Measurements from ENCODE around the gene C9orf152.
A peak's percentile ranks its signal among the peaks of the same experiment; 100 is the strongest.
"Not testable (repeated sequence)": the region's sequence is repeated elsewhere in the genome, so short reads cannot be mapped to it uniquely, and the experiment has no call there.

The C9orf152 gene, protein sequence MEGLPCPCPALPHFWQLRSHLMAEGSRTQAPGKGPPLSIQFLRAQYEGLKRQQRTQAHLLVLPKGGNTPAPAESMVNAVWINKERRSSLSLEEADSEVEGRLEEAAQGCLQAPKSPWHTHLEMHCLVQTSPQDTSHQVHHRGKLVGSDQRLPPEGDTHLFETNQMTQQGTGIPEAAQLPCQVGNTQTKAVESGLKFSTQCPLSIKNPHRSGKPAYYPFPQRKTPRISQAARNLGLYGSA

DNA sequence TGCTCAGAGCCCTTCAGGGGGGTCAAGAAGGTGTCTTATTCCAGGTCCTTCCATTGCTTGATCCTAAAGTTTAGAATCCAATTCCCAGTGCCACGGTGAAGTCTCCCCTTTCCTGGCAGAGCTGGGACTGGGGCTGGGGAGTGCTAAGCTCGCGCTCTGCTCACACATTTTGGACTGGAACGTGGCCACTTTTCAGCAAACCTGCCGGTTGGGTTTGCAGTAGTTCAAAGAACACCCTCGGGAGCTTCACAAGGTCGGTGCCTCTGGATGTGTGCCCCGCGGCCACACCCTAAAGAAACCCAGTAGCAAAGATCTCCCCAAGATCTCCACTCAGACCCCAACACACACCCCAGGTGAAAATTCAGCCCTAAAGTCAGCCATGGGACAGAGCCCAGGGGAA, at the start of gene C9orf152:
TSS of gene C9orf152 (minus strand) at position 129 of the 400 bp plus-strand sequence. CDS start 580 bp downstream, outside the sequence.
- WGBS (ENCODE audit: insufficient coverage, insufficient read length): no CpG with 5 or more reads among the region's 9 CpGs
- Histone ChIP-seq H3K36me3 (ENCODE audit: control insufficient read depth, insufficient read depth, low read length) (no peaks in the 10 kb centered on the region), H3K27me3 (ENCODE audit: control insufficient read depth, insufficient read depth, low read length) (no peaks in the 10 kb centered on the region), H3K27ac (ENCODE audit: low read length) (no peak within 1 kb of the TSS), H3K9me3 (ENCODE audit: control insufficient read depth, insufficient read depth, low read length) (no peaks in the 10 kb centered on the region), H3K4me1 (ENCODE audit: control insufficient read depth, insufficient read depth, low read length) (no peaks in the 10 kb centered on the region), H3K4me3 (ENCODE audit: low read length) (no peak within 1 kb of the TSS)
- DNase-seq (ENCODE audit: low read depth, low spot score): no peak

DNA sequence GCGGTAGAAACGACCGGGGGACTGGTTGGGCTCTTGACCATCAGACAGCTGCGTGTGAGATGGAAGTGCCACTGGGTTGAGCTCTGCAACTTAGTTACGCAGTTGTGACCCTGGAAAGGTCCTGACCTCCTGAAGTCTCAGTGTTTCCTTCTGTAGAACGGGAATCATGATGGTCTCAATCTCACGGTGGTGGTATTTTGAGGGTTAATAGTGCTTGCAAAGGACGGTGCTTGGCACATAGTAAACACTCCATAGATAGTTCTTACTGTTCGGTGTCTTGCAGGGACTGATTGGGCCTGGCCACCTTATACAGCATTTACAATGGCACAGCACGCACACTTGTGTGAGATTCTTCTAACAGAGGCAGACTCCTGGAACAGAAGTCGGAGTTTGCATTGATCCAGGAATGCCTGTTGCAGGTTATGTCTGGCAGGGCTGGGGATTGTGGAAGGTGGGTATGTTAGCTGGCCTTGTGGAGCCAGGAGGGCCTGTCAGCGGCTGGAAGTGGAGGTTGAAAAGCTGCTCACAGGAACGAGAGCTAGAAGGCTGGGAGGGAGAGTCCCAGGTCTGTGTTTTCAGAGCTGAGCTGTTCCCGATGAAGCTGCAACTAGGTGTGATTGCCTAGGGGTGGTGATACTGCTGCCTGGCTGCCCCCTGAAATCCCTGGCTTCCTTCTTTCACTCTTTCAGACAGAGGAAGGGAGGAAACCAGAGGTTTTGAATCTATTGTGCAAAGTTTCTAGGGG, 49.3 kb upstream of the C9orf152 start:
- H3K36me3 ChIP-seq (ENCODE audit: control insufficient read depth, insufficient read depth, low read length): no peaks in the 10 kb centered on the region
- no peak overlapping the region for H3K27ac ChIP-seq (ENCODE audit: low read length)
- H3K27me3 ChIP-seq (ENCODE audit: control insufficient read depth, insufficient read depth, low read length): no peaks in the 10 kb centered on the region
- DNase-seq (ENCODE audit: low read depth, low spot score): no peak
- H3K4me1 ChIP-seq (ENCODE audit: control insufficient read depth, insufficient read depth, low read length): peaks cover 2% of the 10 kb centered on the region
- peak overlapping the region; percentile 98; the same call in 1 of the 2 replicates for H3K4me3 ChIP-seq (ENCODE audit: low read length)
- no CpG with 5 or more reads among the region's 14 CpGs for WGBS (ENCODE audit: insufficient coverage, insufficient read length)
- H3K9me3 ChIP-seq (ENCODE audit: control insufficient read depth, insufficient read depth, low read length): no peaks in the 10 kb centered on the region

DNA sequence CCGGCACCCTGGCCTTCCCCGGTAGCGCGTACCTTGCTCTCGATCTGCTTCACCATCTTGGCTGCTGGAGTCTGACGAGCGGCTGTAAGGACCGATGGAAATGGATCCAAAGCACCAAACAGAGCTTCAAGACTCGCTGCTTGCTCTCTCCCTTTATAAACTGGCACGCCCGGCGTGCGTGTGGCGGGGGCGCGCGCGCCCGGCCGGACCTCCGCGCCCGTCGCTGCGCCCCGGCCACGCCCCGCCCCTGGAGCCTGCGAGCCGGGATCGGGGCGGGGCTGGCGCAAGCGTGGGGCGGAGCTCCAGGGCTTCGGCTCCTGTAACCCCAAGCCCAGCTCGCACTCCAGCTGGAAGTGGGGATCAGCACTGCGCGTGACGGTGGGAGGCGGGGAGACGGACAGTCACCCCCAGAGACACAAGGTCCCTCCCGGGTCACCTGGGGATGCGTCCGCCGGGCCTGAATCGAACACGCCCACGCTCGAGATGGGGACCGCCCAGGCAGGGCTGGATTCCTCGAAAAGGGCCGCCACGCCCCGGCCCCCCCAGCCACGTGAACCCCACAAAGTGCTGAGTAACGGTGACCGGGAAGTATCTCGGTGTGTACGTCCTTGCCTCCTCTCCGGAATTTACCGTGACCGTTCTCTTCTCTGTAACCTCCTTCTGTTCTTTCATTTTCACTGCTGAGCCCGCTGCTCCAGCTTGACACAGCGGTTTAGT, 48.6 kb upstream of the C9orf152 start, which contains the start of gene TXN:
TSS of gene TXN (minus strand) at position 128 of the 717 bp plus-strand sequence. CDS start at position 56, 72 bp downstream.
- Histone ChIP-seq H3K9me3 (ENCODE audit: control insufficient read depth, insufficient read depth, low read length) (no peaks in the 10 kb centered on the region), H3K27me3 (ENCODE audit: control insufficient read depth, insufficient read depth, low read length) (no peaks in the 10 kb centered on the region), H3K36me3 (ENCODE audit: control insufficient read depth, insufficient read depth, low read length) (no peaks in the 10 kb centered on the region), H3K27ac (ENCODE audit: low read length) (no peak within 1 kb of the TSS), H3K4me1 (ENCODE audit: control insufficient read depth, insufficient read depth, low read length) (peaks cover 2% of the 10 kb centered on the region), H3K4me3 (ENCODE audit: low read length) (peak within 1 kb of the TSS; percentile 98)
- peak; percentile 43 for DNase-seq (ENCODE audit: low read depth, low spot score)
- WGBS (ENCODE audit: insufficient coverage, insufficient read length): no CpG with 5 or more reads among the region's 65 CpGs

DNA sequence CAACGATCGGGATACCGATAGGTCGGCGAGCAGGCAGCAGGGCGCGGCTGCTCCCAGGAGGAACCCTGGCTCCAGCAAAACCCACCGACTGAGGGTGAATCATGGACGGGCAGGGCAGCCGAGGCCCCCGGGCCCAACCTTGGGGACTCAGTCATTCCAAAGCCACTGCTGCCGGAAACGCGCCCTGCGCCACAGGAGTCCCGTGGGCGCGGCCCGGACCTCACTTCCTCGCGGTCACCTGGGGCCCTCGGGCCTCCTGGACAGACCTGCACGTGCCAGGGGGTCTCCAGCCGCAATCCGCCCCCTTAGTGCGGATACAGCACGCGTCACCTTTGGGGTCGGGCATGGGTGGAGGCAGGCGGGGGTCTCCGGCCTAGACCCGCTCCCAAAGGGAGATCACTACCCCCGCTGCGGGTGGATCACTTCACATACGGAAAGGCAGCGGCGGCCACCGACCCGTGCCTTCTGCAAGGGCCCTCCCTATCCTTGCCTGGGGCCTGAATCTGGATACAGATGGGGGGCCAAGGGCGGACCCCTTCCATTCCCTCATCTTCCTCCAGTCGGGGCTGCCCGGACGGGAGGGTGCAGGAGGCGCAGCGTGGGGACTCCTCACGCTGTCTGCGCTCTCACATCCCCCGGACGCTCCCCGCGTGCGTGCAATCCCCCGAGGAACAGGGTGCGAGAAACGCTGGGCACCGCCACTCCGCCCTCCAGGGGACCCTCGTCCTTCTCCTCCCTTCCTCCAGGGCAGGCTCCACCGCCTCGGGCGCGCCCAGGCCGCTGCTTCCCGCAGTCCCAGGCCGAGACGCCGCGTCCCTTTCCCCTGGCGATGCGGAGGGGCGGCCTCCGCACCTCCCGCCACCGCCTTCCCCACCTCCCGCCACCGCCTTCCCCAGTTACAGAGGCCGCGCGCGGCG, 47.8 kb upstream of the C9orf152 start:
- no peaks in the 10 kb centered on the region for H3K9me3 ChIP-seq (ENCODE audit: control insufficient read depth, insufficient read depth, low read length)
- no peaks in the 10 kb centered on the region for H3K36me3 ChIP-seq (ENCODE audit: control insufficient read depth, insufficient read depth, low read length)
- no peaks in the 10 kb centered on the region for H3K27me3 ChIP-seq (ENCODE audit: control insufficient read depth, insufficient read depth, low read length)
- no peak overlapping the region for H3K27ac ChIP-seq (ENCODE audit: low read length)
- no CpG with 5 or more reads among the region's 81 CpGs for WGBS (ENCODE audit: insufficient coverage, insufficient read length)
- no peak for DNase-seq (ENCODE audit: low read depth, low spot score)
- H3K4me3 ChIP-seq (ENCODE audit: low read length): peak overlapping the region; percentile 98
- H3K4me1 ChIP-seq (ENCODE audit: control insufficient read depth, insufficient read depth, low read length): peaks cover 2% of the 10 kb centered on the region

DNA sequence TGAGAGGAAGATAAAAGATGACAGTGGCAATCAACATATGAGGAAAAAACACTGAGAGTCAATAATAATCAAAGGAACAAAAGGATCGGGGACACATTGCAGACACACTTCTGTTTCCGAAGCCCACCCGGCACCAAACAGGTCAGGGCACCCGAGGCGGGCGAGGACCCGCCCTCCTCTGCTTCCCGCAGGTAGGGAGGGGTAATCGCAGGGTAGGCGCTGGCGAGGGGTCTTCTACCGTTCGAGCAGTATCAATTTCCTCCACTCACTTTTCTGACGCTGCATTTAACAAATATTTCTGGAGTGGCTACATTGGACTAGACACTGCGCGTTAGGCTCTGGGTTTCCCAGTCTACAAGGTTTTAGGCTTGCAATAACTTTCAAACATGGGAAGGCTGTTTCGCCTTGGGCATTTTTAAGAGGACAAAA, 47.1 kb upstream of the C9orf152 start:
- Histone ChIP-seq H3K27ac (ENCODE audit: low read length) (no peak overlapping the region), H3K27me3 (ENCODE audit: control insufficient read depth, insufficient read depth, low read length) (no peaks in the 10 kb centered on the region), H3K4me1 (ENCODE audit: control insufficient read depth, insufficient read depth, low read length) (peaks cover 2% of the 10 kb centered on the region), H3K4me3 (ENCODE audit: low read length) (peak overlapping the region; percentile 98; the same call in 1 of the 2 replicates), H3K36me3 (ENCODE audit: control insufficient read depth, insufficient read depth, low read length) (no peaks in the 10 kb centered on the region; the same call in 1 of the 2 replicates), H3K9me3 (ENCODE audit: control insufficient read depth, insufficient read depth, low read length) (no peaks in the 10 kb centered on the region)
- no peak for DNase-seq (ENCODE audit: low read depth, low spot score)
- no CpG with 5 or more reads among the region's 17 CpGs for whole genome bisulfite sequencing (ENCODE audit: insufficient coverage, insufficient read length)

DNA sequence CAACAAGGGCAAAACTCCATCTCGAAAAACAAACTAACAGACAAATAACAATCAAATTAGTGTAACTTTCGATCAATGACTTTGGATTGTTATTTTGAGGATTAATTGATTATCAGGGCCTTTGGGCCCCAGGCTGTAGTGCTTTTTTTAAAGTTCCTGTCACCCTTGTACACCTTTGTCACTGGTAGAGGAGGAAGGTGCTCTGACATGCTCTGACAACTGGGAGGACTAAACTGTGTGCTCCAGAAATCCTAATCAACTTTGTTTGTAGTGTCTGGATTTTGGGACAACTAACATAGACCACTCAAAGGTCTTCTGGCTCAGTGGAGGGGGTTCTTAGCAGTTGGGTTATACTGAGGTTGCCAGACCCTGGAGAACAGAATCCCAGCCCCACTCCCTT, 46.5 kb upstream of the C9orf152 start:
- Histone ChIP-seq H3K4me1 (ENCODE audit: control insufficient read depth, insufficient read depth, low read length) (peaks cover 2% of the 10 kb centered on the region), H3K36me3 (ENCODE audit: control insufficient read depth, insufficient read depth, low read length) (peaks cover 4% of the 10 kb centered on the region), H3K27ac (ENCODE audit: low read length) (no peak overlapping the region), H3K27me3 (ENCODE audit: control insufficient read depth, insufficient read depth, low read length) (no peaks in the 10 kb centered on the region), H3K4me3 (ENCODE audit: low read length) (no peak overlapping the region; the same call in 1 of the 2 replicates), H3K9me3 (ENCODE audit: control insufficient read depth, insufficient read depth, low read length) (no peaks in the 10 kb centered on the region)
- no CpG with 5 or more reads among the region's 2 CpGs for WGBS (ENCODE audit: insufficient coverage, insufficient read length)
- DNase-seq (ENCODE audit: low read depth, low spot score): no peak

DNA sequence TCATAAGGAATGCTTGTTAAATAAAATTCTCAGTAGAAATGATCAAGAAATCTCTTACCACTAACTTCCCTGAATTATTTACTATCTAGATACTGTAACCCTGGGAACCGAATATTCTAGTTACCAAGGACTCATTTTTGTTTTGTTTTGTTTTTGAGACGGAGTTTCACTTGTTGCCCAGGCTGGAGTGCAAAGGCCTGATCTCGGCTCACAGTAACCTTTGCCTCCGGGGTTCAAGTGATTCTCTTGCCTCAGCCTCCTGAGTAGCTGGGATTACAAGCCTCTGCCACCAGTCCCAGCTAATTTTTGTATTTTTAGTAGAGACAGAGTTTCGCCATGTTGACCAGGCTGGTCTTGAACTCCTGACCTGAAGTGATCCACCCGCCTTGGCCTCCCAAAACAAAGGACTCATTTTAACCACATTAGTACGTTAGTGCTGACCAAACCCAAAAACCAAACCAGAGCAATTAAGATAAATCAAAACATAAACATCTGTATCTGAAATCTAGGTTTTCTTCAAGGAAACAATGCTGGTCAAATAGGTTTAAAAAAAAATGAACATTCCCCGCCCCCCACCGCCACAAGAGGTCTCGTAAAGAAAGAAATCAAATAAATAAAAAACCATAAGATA, 44.7 kb upstream of the C9orf152 start:
- peaks cover 5% of the 10 kb centered on the region for H3K36me3 ChIP-seq (ENCODE audit: control insufficient read depth, insufficient read depth, low read length)

DNA sequence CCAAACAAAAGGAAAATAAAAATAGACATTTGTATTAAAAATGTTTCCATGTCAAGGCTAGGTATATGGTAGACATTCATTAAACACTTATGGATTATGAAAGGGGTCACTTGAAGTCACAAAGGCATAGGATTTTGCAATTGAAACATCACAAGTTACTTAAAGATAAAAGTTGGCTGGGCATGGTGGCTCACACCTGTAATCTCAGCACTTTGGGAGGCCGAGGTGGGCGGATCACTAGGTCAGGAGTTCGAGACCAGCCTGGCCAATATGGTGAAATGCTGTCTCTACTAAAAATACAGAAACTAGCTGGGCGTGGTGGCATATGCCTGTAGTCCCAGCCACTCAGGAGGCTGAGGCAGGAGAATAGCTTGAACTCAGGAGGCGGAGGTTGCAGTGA, 43.8 kb upstream of the C9orf152 start:
- not testable (repeated sequence) for DNase-seq (ENCODE audit: low read depth, low spot score); H3K4me1 ChIP-seq (ENCODE audit: control insufficient read depth, insufficient read depth, low read length); H3K4me3 ChIP-seq (ENCODE audit: low read length); H3K9me3 ChIP-seq (ENCODE audit: control insufficient read depth, insufficient read depth, low read length); H3K27ac ChIP-seq (ENCODE audit: low read length); H3K36me3 ChIP-seq (ENCODE audit: control insufficient read depth, insufficient read depth, low read length); H3K27me3 ChIP-seq (ENCODE audit: control insufficient read depth, insufficient read depth, low read length)
- WGBS (ENCODE audit: insufficient coverage, insufficient read length): no CpG with 5 or more reads among the region's 5 CpGs

More for the DNA sequence above, 44.7 kb upstream of the C9orf152 start:
- no peak overlapping the region for H3K4me3 ChIP-seq (ENCODE audit: low read length)
- no peak for DNase-seq (ENCODE audit: low read depth, low spot score)
- peaks cover 2% of the 10 kb centered on the region for H3K4me1 ChIP-seq (ENCODE audit: control insufficient read depth, insufficient read depth, low read length)
- no peak overlapping the region for H3K27ac ChIP-seq (ENCODE audit: low read length)
- no peaks in the 10 kb centered on the region for H3K9me3 ChIP-seq (ENCODE audit: control insufficient read depth, insufficient read depth, low read length)
- no CpG with 5 or more reads among the region's 10 CpGs for WGBS (ENCODE audit: insufficient coverage, insufficient read length)
- no peaks in the 10 kb centered on the region for H3K27me3 ChIP-seq (ENCODE audit: control insufficient read depth, insufficient read depth, low read length)

DNA sequence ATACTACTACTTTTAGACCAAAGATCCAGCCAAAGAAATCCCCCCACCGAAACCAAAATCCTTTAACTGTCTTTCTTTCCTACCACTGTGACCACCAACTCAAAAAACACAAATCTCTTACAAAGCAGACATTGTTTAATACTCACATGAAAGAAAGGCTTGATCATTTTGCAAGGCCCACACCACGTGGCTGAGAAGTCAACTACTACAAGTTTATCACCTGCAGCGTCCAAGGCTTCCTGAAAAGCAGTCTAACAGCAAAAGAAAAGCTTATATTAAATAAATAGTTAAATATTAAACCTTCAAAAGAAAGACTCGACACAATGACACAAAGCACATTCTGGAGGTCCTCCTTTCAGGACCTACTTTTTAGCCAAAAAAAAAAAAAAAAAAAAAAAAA, 43.3 kb upstream of the C9orf152 start:
- Histone ChIP-seq H3K4me1 (ENCODE audit: control insufficient read depth, insufficient read depth, low read length) (no peaks in the 10 kb centered on the region; the same call in 1 of the 2 replicates), H3K27me3 (ENCODE audit: control insufficient read depth, insufficient read depth, low read length) (no peaks in the 10 kb centered on the region), H3K9me3 (ENCODE audit: control insufficient read depth, insufficient read depth, low read length) (no peaks in the 10 kb centered on the region), H3K36me3 (ENCODE audit: control insufficient read depth, insufficient read depth, low read length) (peaks cover 5% of the 10 kb centered on the region), H3K4me3 (ENCODE audit: low read length) (no peak overlapping the region), H3K27ac (ENCODE audit: low read length) (no peak overlapping the region)
- 100% methylated on average over 1 of the region's 4 CpGs for WGBS (ENCODE audit: insufficient coverage, insufficient read length)
- no peak for DNase-seq (ENCODE audit: low read depth, low spot score)
